ENCODE results near the gene CTNNBIP1. TPM values are rescaled to one million over a fixed set of nuclear protein-coding genes. Genes with fewer than 3 reads are reported as not detected.

Gene CTNNBIP1
- polyA plus RNA-seq, 1 of the 3 experiments (the other 2 are of a cell fraction), result 57.6 TPM

GRCh38 chr1:9816199-9816598 is 93.9 kb downstream of the CTNNBIP1 start:
- Histone ChIP-seq H3K9me2 (no peaks in the 10 kb centered on the region), H3K9me3 (no peaks in the 10 kb centered on the region), H4K20me1 (ENCODE audit: insufficient read depth) (peaks cover 18% of the 10 kb centered on the region), H3K4me2 (no peak overlapping the region), H3K79me2 (ENCODE audit: insufficient read depth) (peaks cover 100% of the 10 kb centered on the region), H3K27me3 (ENCODE audit: insufficient read depth) (no peaks in the 10 kb centered on the region), H3K36me3 (replicated peaks in 1 of 2; ENCODE audit: control insufficient read depth in 1 of 2, insufficient read depth in 2 of 2, low read length in 1 of 2) (peaks cover 0 to 5% of the 10 kb centered on the region in 2 experiments), H3K27ac (ENCODE audit: low read depth in 2 of 2, low read length in 1 of 2) (no peak overlapping the region), H2AFZ (ENCODE audit: low read depth) (no peak overlapping the region), H3K4me3 (ENCODE audit: low read depth in 2 of 2, low read length in 1 of 2) (no peak overlapping the region), H3K4me1 (ENCODE audit: control insufficient read depth in 1 of 2, insufficient read depth in 2 of 2, low read depth in 1 of 2, low read length in 1 of 2) (peaks cover 0 to 2% of the 10 kb centered on the region in 2 experiments; a peak in 1 of 4 replicates), H3F3A (replicated peaks; ENCODE audit: insufficient read depth) (peaks cover 4% of the 10 kb centered on the region), H3K9ac (no peak overlapping the region)
- POLR2A ChIA-PET, result no interaction called here
- CTCF ChIA-PET, result interaction anchor here (0.6 to 1.4 kb wide), 2 partner anchors 32 to 270 kb away, joined by 3 read pairs; no protein-coding TSS in a partner anchor
- TF ChIP-seq POLR2AphosphoS5 (IDR thresholded peaks at IDR 0.05; ENCODE audit: low read depth, low read length) (no peak), FOXJ3 (CRISPR knock-in tag; IDR thresholded peaks at IDR 0.05) (no peak)
- DNase-seq, result no peak
- 88% methylated on average over 1 of the region's 1 CpG for WGBS (ENCODE audit: low lambda C conversion rate)

DNA sequence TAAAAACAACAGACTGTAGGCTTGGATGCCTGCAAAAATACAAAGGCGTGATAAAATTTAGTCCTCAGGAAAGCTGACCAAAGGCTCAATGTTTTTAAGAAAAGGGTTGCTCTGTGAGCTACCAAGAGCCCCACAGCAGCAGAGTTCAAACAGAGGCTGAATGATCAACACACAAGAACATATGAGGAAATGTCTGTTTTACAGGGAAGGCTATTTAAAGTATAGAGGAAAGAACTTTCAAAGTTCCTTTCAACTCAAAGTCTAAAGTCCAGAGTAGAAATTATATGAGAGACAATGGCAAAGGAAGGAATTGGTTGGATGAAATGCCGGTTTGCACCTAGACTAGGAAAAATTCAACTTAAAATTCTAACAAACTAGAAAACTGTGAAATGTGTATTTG is 94.9 kb downstream of the CTNNBIP1 start:
- CTCF ChIA-PET, result interaction anchor here (1.4 kb wide), 1 partner anchor 31 kb away, joined by 3 read pairs; no protein-coding TSS in a partner anchor
- Histone ChIP-seq H3K4me1 (ENCODE audit: control insufficient read depth in 1 of 2, insufficient read depth in 2 of 2, low read depth in 1 of 2, low read length in 1 of 2) (no peaks in the 10 kb centered on the region), H3K27ac (ENCODE audit: low read depth in 2 of 2, low read length in 1 of 2) (no peak overlapping the region), H3K9ac (no peak overlapping the region), H3K9me3 (no peaks in the 10 kb centered on the region), H4K20me1 (ENCODE audit: insufficient read depth) (peaks cover 9% of the 10 kb centered on the region; the same call in 1 of the 2 replicates), H3K79me2 (ENCODE audit: insufficient read depth) (peaks cover 95% of the 10 kb centered on the region), H2AFZ (ENCODE audit: low read depth) (no peak overlapping the region), H3K36me3 (replicated peaks in 1 of 2; ENCODE audit: control insufficient read depth in 1 of 2, insufficient read depth in 2 of 2, low read length in 1 of 2) (peaks cover 0 to 5% of the 10 kb centered on the region in 2 experiments), H3K9me2 (no peaks in the 10 kb centered on the region), H3F3A (replicated peaks; ENCODE audit: insufficient read depth) (peaks cover 4% of the 10 kb centered on the region), H3K27me3 (ENCODE audit: insufficient read depth) (no peaks in the 10 kb centered on the region), H3K4me2 (no peak overlapping the region), H3K4me3 (ENCODE audit: low read depth in 2 of 2, low read length in 1 of 2) (no peak overlapping the region)
- 90% methylated on average over 2 of the region's 2 CpGs for WGBS (ENCODE audit: low lambda C conversion rate)
- POLR2A ChIA-PET, result no interaction called here
- no peak for DNase-seq
- TF ChIP-seq CHD2 (IDR thresholded peaks at IDR 0.05; ENCODE audit: low read length, partially characterized antibody) (no peak), MXI1 (IDR thresholded peaks at IDR 0.05; ENCODE audit: low read depth, low read length) (no peak), MEF2A (IDR thresholded peaks at IDR 0.05; ENCODE audit: borderline replicate concordance, low read depth) (no peak), NRF1 (IDR thresholded peaks at IDR 0.05; ENCODE audit: low read depth, low read length) (no peak), GATA2 (CRISPR knock-in tag; IDR thresholded peaks at IDR 0.05) (no peak), USF1 (IDR thresholded peaks at IDR 0.05; ENCODE audit: borderline replicate concordance, low read depth) (no peak), FOXM1 (IDR thresholded peaks at IDR 0.05; ENCODE audit: low read depth) (no peak), FOSL2 (IDR thresholded peaks at IDR 0.05; ENCODE audit: borderline replicate concordance, low read depth) (no peak), TCF12 (IDR thresholded peaks at IDR 0.05) (no peak), RCOR1 (IDR thresholded peaks at IDR 0.05; ENCODE audit: low read length) (no peak)
- TF ChIP-seq, protein P1, sequence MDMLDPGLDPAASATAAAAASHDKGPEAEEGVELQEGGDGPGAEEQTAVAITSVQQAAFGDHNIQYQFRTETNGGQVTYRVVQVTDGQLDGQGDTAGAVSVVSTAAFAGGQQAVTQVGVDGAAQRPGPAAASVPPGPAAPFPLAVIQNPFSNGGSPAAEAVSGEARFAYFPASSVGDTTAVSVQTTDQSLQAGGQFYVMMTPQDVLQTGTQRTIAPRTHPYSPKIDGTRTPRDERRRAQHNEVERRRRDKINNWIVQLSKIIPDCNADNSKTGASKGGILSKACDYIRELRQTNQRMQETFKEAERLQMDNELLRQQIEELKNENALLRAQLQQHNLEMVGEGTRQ (IDR thresholded peaks at IDR 0.05; ENCODE audit: borderline replicate concordance, low read depth, low read length), result no peak
- TF ChIP-seq, protein P2, sequence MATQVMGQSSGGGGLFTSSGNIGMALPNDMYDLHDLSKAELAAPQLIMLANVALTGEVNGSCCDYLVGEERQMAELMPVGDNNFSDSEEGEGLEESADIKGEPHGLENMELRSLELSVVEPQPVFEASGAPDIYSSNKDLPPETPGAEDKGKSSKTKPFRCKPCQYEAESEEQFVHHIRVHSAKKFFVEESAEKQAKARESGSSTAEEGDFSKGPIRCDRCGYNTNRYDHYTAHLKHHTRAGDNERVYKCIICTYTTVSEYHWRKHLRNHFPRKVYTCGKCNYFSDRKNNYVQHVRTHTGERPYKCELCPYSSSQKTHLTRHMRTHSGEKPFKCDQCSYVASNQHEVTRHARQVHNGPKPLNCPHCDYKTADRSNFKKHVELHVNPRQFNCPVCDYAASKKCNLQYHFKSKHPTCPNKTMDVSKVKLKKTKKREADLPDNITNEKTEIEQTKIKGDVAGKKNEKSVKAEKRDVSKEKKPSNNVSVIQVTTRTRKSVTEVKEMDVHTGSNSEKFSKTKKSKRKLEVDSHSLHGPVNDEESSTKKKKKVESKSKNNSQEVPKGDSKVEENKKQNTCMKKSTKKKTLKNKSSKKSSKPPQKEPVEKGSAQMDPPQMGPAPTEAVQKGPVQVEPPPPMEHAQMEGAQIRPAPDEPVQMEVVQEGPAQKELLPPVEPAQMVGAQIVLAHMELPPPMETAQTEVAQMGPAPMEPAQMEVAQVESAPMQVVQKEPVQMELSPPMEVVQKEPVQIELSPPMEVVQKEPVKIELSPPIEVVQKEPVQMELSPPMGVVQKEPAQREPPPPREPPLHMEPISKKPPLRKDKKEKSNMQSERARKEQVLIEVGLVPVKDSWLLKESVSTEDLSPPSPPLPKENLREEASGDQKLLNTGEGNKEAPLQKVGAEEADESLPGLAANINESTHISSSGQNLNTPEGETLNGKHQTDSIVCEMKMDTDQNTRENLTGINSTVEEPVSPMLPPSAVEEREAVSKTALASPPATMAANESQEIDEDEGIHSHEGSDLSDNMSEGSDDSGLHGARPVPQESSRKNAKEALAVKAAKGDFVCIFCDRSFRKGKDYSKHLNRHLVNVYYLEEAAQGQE (IDR thresholded peaks at IDR 0.05; ENCODE audit: low read depth, low read length), result no peak

Measured in SK-N-SH (cell line).